K562 (cell line): Measurements from ENCODE around the gene SH2D7.
A peak's percentile ranks its signal among the peaks of the same experiment; 100 is the strongest.

Experiments
- CTCF ChIP-seq, 3 experiments: IDR thresholded peaks in 2 of 3; conservative IDR thresholded peaks in 1 of 3; 2 replicates each; pipeline ENCODE4 v1.5.1; 2011 to 2012; ENCODE audit warnings: low read length in 3 of 3, mild to moderate bottlenecking in 3 of 3, control low read depth in 2 of 3, improper control_type of control experiment in 1 of 3, inconsistent platforms in 1 of 3, low read depth in 1 of 3, mixed read lengths in 1 of 3, moderate library complexity in 1 of 3; ENCODE audit not compliant: insufficient read depth in 2 of 3
- EZH2 ChIP-seq: IDR thresholded peaks from 2 replicates; pipeline ENCODE4 v1.6.1; 2012; ENCODE audit warnings: low read depth, mild to moderate bottlenecking, inconsistent platforms, low read length, borderline replicate concordance
- POLR2A ChIP-seq: fragments of 450-650 bp; conservative IDR thresholded peaks from 2 replicates; pipeline ENCODE4 v1.6.1; 2016
- SIN3A ChIP-seq, 2 experiments: fragments of 150-350 bp in 1 of 2; IDR thresholded peaks; 2 replicates each; pipeline ENCODE4 v1.6.1; 2011 to 2016; ENCODE audit warnings: borderline replicate concordance in 2 of 2, low read depth in 2 of 2, low read length in 2 of 2, mild to moderate bottlenecking in 2 of 2, moderate library complexity in 2 of 2; ENCODE audit not compliant: control insufficient read depth in 1 of 2

DNA sequence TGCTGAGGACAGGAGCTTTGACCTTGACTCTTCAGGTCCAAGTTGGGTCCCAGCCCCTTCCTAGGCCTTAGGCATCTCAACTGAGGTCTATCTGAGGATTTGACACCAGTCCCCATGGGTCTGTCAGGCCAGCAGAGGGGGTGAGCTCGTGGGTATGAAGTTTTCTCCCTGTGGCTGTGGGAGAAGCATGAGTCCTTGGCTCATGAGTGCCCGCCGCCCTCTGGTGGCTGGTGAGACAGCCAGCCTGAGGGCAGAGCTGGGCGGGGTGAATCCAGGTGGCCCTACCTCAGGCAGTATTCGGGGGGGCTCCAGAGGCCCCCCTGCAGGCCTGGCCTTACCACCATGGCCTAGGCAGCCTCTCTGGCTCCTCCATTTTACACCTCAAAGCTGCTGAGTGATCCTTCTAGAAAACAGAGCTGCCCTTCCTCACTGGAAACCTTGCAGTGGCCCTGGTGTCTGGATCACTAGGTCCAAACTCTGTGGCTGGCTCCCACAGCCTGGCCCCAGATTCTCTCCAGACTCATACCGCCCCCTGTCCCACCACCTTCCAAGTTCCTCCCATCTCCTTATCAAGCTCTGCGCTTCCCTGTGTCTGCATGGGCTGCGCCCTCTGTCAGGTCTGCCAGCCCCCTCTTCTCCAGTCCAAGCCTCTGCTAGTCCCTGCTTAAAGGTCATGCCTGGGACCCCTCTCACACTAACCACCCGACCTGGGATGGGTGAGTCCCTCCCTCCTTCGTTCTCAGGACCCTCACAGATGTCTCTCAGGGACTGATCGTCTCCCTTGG lies 16.1 kb downstream of the SH2D7 start:
- TF ChIP-seq POLR2A (no peak), EZH2 (no peak), SIN3A (IDR thresholded peaks at IDR 0.05; ENCODE audit: borderline replicate concordance in 2 of 2, control insufficient read depth in 1 of 2, low read depth in 2 of 2, low read length in 2 of 2) (no peak), CTCF (IDR thresholded peaks at IDR 0.05 in 2 of 3, conservative IDR thresholded peaks at IDR 0.05 in 1 of 3; ENCODE audit: insufficient read depth in 2 of 3, low read depth in 1 of 3, low read length in 3 of 3) (peak; percentile 86 to 97 (median 89))
